Measurements from ENCODE around the gene TEX36.

GRCh38 chr10:125707541-125708468, 24.8 kb upstream of the TEX36 start:
- TF ChIP-seq CTCF (conservative IDR thresholded peaks at IDR 0.05; ENCODE audit: low read depth, low read length) (no peak), EZH2 (IDR thresholded peaks at IDR 0.05; ENCODE audit: borderline replicate concordance, low read depth, low read length, poor library complexity, severe bottlenecking) (no peak)
